MM.1S (cell line): Measurements from ENCODE around the gene AGK.
A peak's percentile ranks its signal among the peaks of the same experiment; 100 is the strongest.

ENCODE experiments used
- DNase-seq: peaks from one replicate; pipeline ENCODE4 v3.0.0-alpha.2; 2015
- H2AFZ ChIP-seq: fragments of 300-600 bp; sonication (generic); 2 replicates; pipeline ENCODE4 v1.6.0; 2016; ENCODE audit warnings: antibody characterized with exemption, low read length
- H3F3A ChIP-seq: fragments of 300-600 bp; sonication (generic); 2 replicates; pipeline ENCODE4 v1.6.1; 2016; ENCODE audit warnings: mild to moderate bottlenecking, antibody characterized with exemption, low read length, moderate library complexity, mixed read lengths; ENCODE audit not compliant: insufficient read depth
- H3K27ac ChIP-seq: fragments of 300-600 bp; sonication (generic); 2 replicates; pipeline ENCODE4 v1.5.1; 2016; ENCODE audit warnings: mild to moderate bottlenecking, low read length
- H3K27me3 ChIP-seq: fragments of 300-600 bp; sonication (generic); replicated peaks from 2 replicates; pipeline ENCODE4 v1.6.0; 2016; ENCODE audit warnings: low read length; ENCODE audit not compliant: insufficient read depth
- H3K36me3 ChIP-seq: fragments of 300-600 bp; sonication (generic); replicated peaks from 2 replicates; pipeline ENCODE4 v1.6.1; 2016; ENCODE audit warnings: mild to moderate bottlenecking, low read length, mixed read lengths; ENCODE audit not compliant: insufficient read depth
- H3K4me1 ChIP-seq: fragments of 300-600 bp; sonication (generic); 2 replicates; pipeline ENCODE4 v1.6.1; 2016; ENCODE audit warnings: low read length, mixed read lengths
- H3K4me2 ChIP-seq: fragments of 300-600 bp; sonication (generic); 2 replicates; pipeline ENCODE4 v1.6.0; 2016; ENCODE audit warnings: low read depth, low read length
- H3K4me3 ChIP-seq: fragments of 300-600 bp; sonication (generic); 2 replicates; pipeline ENCODE4 v1.5.1; 2016; ENCODE audit warnings: low read length, mixed read lengths
- H3K79me2 ChIP-seq: fragments of 300-600 bp; sonication (generic); 2 replicates; pipeline ENCODE4 v1.6.1; 2016; ENCODE audit warnings: mixed run types, low read length, mixed read lengths
- H3K9ac ChIP-seq: fragments of 300-600 bp; sonication (generic); 2 replicates; pipeline ENCODE4 v1.6.1; 2016; ENCODE audit warnings: low read length, mixed read lengths
- H3K9me2 ChIP-seq: fragments of 300-600 bp; sonication (generic); replicated peaks from 2 replicates; pipeline ENCODE4 v1.6.1; 2016; ENCODE audit warnings: mild to moderate bottlenecking, low read length, mixed read lengths; ENCODE audit not compliant: insufficient read depth
- H3K9me3 ChIP-seq: fragments of 300-600 bp; sonication (generic); replicated peaks from 2 replicates; pipeline ENCODE4 v1.6.1; 2016; ENCODE audit warnings: mild to moderate bottlenecking, low read length, mixed read lengths; ENCODE audit not compliant: insufficient read depth
- H4K20me1 ChIP-seq: fragments of 300-600 bp; sonication (generic); 2 replicates; pipeline ENCODE4 v1.6.1; 2016; ENCODE audit warnings: mild to moderate bottlenecking, low read length, moderate library complexity, mixed read lengths; ENCODE audit not compliant: insufficient read depth
- CTCF ChIP-seq: fragments of 300-600 bp; sonication (generic); IDR thresholded peaks from 2 replicates; pipeline ENCODE4 v1.5.1; 2016; ENCODE audit warnings: antibody characterized with exemption, low read length, mixed read lengths
- EZH2 ChIP-seq: fragments of 300-600 bp; sonication (generic); optimal IDR thresholded peaks from 2 replicates; pipeline ENCODE3; 2017; ENCODE audit warnings: low read depth, mild to moderate bottlenecking, antibody characterized with exemption, low read length, mixed read lengths
- EZH2phosphoT487 ChIP-seq: fragments of 300-600 bp; sonication (generic); IDR thresholded peaks from 2 replicates; pipeline ENCODE4 v1.6.1; 2018; ENCODE audit warnings: antibody characterized with exemption, low read length

AGK gene

GRCh38 chr7:141551094-141551781 is at the start of gene AGK:
AGK (plus strand) TSS chr7:141551410; CDS start chr7:141555467, 4,057 bp downstream.
- H3K36me3 ChIP-seq, result no peaks in the 10 kb centered on the region; the same call in 1 of the 2 replicates
- peaks cover 5% of the 10 kb centered on the region; the same call in 1 of the 2 replicates for H3F3A ChIP-seq
- peak; percentile 89 for DNase-seq
- H3K9me2 ChIP-seq, result no peaks in the 10 kb centered on the region
- peak within 1 kb of the TSS; percentile 90 for H3K4me3 ChIP-seq
- TF ChIP-seq EZH2phosphoT487 (no peak), CTCF (no peak), EZH2 (no peak)
- no peaks in the 10 kb centered on the region for H4K20me1 ChIP-seq
- no peaks in the 10 kb centered on the region for H3K9me3 ChIP-seq
- peaks cover 45% of the 10 kb centered on the region for H3K79me2 ChIP-seq
- no peaks in the 10 kb centered on the region for H3K27me3 ChIP-seq
- H3K4me1 ChIP-seq, result peaks cover 35% of the 10 kb centered on the region
- H2AFZ ChIP-seq, result peak within 1 kb of the TSS; percentile 100
- H3K9ac ChIP-seq, result peak within 1 kb of the TSS; percentile 89
- peak within 1 kb of the TSS; percentile 22; the same call in 1 of the 2 replicates for H3K27ac ChIP-seq
- H3K4me2 ChIP-seq, result peak within 1 kb of the TSS; percentile 87

- no peaks in the 10 kb centered on the region for H3F3A ChIP-seq
- TF ChIP-seq EZH2 (no peak), EZH2phosphoT487 (no peak), CTCF (no peak)
- H3K36me3 ChIP-seq, result no peaks in the 10 kb centered on the region
- no peak overlapping the region for H3K27ac ChIP-seq
- no peaks in the 10 kb centered on the region for H3K27me3 ChIP-seq
- no peaks in the 10 kb centered on the region for H3K4me1 ChIP-seq
- no peak overlapping the region for H3K4me3 ChIP-seq
- H3K9ac ChIP-seq, result no peak overlapping the region
- no peak overlapping the region for H3K4me2 ChIP-seq
- no peak for DNase-seq
- no peaks in the 10 kb centered on the region for H4K20me1 ChIP-seq
- no peak overlapping the region for H2AFZ ChIP-seq
- no peaks in the 10 kb centered on the region for H3K9me3 ChIP-seq
- no peaks in the 10 kb centered on the region for H3K9me2 ChIP-seq
- no peaks in the 10 kb centered on the region for H3K79me2 ChIP-seq
Observed at GRCh38 chr7:141501451-141501850, 49.8 kb upstream of the AGK start.

- no peak overlapping the region for H3K9ac ChIP-seq
- no peaks in the 10 kb centered on the region for H3K4me1 ChIP-seq
- H3K4me3 ChIP-seq, result no peak overlapping the region
- H4K20me1 ChIP-seq, result no peaks in the 10 kb centered on the region
- H3K36me3 ChIP-seq, result no peaks in the 10 kb centered on the region
- no peaks in the 10 kb centered on the region for H3K79me2 ChIP-seq
- no peaks in the 10 kb centered on the region for H3K9me2 ChIP-seq
- no peaks in the 10 kb centered on the region for H3F3A ChIP-seq
- H3K4me2 ChIP-seq, result no peak overlapping the region
- TF ChIP-seq CTCF (no peak), EZH2phosphoT487 (no peak), EZH2 (no peak)
- DNase-seq, result no peak
- H3K27me3 ChIP-seq, result no peaks in the 10 kb centered on the region
- no peak overlapping the region for H3K27ac ChIP-seq
- H3K9me3 ChIP-seq, result no peaks in the 10 kb centered on the region
- H2AFZ ChIP-seq, result no peak overlapping the region
Observed at GRCh38 chr7:141511316-141511675, 39.9 kb upstream of the AGK start.
